ENCODE measurements around the gene CACNA1C. TPM values are rescaled to one million over a fixed set of nuclear protein-coding genes. Genes with fewer than 3 reads are reported as not detected.

Gene CACNA1C
- total RNA-seq, 1 donor from 2014 or later, result 15.6 TPM

DNA sequence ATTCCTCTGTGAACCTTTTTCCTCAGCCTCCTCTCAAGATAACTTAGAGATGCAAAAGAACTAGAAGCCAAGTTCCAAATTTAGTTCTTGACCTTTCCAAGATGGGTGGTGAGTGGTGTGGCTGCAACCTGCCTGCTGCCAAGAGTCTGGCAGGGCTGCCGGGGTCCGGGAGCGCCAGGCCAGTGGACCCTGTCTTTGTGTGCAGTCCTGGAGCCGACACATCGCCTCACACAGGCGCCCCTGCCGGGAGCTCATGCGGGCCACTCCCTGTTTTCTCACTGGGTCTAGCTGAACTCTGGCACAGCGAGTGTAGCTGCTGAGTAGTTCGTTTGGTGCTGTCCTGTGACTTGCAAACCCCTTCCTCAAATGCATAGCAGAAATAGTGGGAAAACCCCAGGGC, 84.9 kb downstream of the CACNA1C start:
- intact Hi-C loops (cut with DNase I), result no loop called here
- no peak for ATAC-seq
- H3K27ac ChIP-seq, result no peak overlapping the region

DNA sequence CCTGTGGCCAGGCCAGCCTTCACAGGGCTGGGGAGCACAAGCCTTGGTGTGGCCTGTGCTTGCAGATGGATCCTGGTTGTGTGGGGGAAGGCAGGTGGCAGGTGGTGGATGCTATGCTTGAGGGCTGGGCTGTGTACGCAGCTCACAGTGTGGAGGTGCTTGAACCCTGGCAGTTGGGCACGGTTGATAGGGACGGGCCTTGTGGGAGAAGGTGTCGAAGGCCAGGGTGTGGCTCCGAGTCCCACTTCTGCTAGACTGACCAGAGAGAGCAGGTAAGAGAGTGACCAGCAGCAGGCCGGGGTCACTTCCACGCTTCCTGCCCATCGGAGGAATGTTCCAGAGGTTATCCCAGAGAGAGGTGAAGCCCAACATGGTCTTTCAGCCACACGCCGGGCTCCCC, 85.5 kb downstream of the CACNA1C start:
- Histone ChIP-seq H3K4me3 (no peak overlapping the region), H3K9me3 (no peaks in the 10 kb centered on the region), H3K27me3 (no peaks in the 10 kb centered on the region), H3K36me3 (no peaks in the 10 kb centered on the region), H3K27ac (no peak overlapping the region), H3K4me1 (no peaks in the 10 kb centered on the region)
- no peak for DNase-seq
- TF ChIP-seq, protein P1, sequence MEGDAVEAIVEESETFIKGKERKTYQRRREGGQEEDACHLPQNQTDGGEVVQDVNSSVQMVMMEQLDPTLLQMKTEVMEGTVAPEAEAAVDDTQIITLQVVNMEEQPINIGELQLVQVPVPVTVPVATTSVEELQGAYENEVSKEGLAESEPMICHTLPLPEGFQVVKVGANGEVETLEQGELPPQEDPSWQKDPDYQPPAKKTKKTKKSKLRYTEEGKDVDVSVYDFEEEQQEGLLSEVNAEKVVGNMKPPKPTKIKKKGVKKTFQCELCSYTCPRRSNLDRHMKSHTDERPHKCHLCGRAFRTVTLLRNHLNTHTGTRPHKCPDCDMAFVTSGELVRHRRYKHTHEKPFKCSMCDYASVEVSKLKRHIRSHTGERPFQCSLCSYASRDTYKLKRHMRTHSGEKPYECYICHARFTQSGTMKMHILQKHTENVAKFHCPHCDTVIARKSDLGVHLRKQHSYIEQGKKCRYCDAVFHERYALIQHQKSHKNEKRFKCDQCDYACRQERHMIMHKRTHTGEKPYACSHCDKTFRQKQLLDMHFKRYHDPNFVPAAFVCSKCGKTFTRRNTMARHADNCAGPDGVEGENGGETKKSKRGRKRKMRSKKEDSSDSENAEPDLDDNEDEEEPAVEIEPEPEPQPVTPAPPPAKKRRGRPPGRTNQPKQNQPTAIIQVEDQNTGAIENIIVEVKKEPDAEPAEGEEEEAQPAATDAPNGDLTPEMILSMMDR (IDR thresholded peaks at IDR 0.05), result no peak
- ATAC-seq, result peak; percentile 28
- intact Hi-C loops (cut with DNase I), result no loop called here

More for the DNA sequence above, 84.9 kb downstream of the CACNA1C start:
- H3K4me1 ChIP-seq, result no peaks in the 10 kb centered on the region
- H3K4me3 ChIP-seq, result no peak overlapping the region
- H3K27me3 ChIP-seq, result no peaks in the 10 kb centered on the region
- TF ChIP-seq, protein P1 (IDR thresholded peaks at IDR 0.05), result no peak
- no peaks in the 10 kb centered on the region for H3K9me3 ChIP-seq
- H3K36me3 ChIP-seq, result no peaks in the 10 kb centered on the region
- DNase-seq, result no peak

DNA sequence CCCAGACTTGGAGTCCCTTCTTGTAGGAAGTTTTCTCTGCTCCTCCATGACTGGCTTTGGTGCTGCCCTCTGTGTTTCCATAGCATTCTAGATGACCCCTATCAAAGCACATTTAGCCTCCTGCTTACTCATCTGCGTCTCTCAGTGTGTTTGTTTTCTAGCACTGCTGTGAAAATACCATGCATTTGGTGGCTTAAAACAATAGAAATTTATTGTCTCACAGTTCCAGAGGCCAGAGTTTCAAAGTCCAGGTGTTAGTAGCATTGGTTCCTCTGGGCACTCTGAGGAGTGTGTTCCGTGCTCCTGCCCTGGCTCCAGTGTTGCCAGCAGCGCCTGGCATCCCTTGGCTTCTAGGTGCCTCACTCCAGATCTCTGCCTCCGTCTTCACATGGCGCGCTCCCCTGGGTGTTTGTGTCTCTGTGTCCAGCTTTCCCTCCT, 86.1 kb downstream of the CACNA1C start:
- no peaks in the 10 kb centered on the region for H3K9me3 ChIP-seq
- H3K36me3 ChIP-seq, result no peaks in the 10 kb centered on the region
- no peaks in the 10 kb centered on the region for H3K4me1 ChIP-seq
- TF ChIP-seq, protein P1 (IDR thresholded peaks at IDR 0.05), result no peak
- no peak for ATAC-seq
- H3K4me3 ChIP-seq, result no peak overlapping the region
- H3K27ac ChIP-seq, result no peak overlapping the region
- no peak for DNase-seq
- intact Hi-C loops (cut with DNase I), result no loop called here
- H3K27me3 ChIP-seq, result no peaks in the 10 kb centered on the region

DNA sequence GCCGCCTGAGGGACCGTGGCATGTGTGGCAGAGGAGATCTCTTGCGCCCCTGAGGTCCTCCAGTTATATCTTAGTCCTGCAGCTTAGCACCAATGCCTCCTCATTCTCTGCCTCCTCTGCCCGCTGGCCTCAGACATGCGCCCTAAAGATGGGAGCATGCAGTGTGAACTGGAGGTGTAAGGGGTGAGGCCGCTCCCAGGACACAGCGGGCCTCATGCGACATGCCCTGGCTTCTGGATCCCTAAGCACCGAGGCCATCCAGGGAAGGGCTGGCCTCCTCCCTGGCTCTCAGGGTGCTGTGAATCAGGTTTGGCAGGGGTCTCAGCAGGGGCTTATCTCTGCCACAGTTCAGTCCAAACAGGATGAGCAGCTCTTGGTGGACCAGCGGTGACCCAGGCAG, 86.9 kb downstream of the CACNA1C start:
- Histone ChIP-seq H3K27me3 (no peaks in the 10 kb centered on the region), H3K4me1 (no peaks in the 10 kb centered on the region), H3K27ac (no peak overlapping the region), H3K4me3 (no peak overlapping the region), H3K9me3 (no peaks in the 10 kb centered on the region), H3K36me3 (no peaks in the 10 kb centered on the region)
- ATAC-seq (peak; percentile 11), DNase-seq (no peak)
- intact Hi-C loops (cut with DNase I), result no loop called here
- TF ChIP-seq, protein P1 (IDR thresholded peaks at IDR 0.05), result no peak

DNA sequence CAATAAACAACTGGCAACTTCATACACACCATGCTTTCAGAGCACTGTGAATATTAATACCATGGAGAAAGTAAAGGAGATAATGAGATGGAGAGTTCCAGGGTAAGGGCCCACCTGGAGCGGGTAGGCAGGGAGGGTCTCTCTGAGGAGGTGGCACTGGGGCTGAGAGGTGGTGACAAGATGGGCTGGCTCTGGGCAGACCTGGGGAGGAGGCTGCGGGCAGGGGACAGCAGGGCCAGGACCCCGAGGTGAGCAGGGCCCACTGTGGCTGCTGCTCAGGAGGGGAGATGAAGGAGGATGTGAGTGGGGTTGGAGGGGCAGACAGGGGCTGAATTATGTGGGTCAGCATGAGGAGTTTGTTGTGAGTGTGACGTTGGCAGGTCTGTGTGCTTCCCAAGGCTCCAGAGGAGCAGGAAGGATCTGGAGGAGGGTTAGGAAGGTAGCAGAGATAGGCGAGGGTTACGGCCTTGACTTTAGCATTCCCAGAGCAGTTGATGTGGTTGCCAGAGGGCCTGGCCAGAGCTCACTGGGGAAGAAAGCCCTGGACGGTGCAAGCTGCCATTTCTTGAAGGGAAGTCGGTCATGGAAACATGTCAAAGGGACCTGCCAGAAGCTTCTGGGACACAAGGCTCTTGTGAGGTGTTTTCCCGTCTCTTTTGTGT, 88.2 kb downstream of the CACNA1C start:
- no peak overlapping the region for H3K27ac ChIP-seq
- DNase-seq (no peak), ATAC-seq (no peak)
- H3K4me1 ChIP-seq, result no peaks in the 10 kb centered on the region
- no peaks in the 10 kb centered on the region for H3K36me3 ChIP-seq
- intact Hi-C loops (cut with DNase I), result no loop called here
- no peaks in the 10 kb centered on the region for H3K27me3 ChIP-seq
- TF ChIP-seq, protein P1 (IDR thresholded peaks at IDR 0.05), result no peak
- no peak overlapping the region for H3K4me3 ChIP-seq
- no peaks in the 10 kb centered on the region for H3K9me3 ChIP-seq

DNA sequence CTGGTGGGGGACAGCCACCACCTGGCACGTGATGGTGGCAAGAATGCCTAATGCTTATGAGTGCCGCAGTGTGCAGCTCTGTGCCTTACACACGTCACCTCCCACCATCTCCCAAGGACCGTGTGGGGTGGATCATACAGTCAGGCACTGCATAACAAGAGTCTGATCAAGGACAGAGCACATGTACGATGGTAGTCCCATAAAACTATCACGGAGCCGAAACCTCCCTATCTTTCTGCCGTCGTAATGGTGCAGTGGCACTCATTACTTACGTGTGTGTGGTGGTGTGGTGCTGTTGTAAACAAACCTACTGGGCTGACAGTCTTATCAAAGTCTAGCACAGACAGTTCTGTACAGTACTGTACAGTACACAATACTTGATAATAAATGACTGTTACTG, 89.3 kb downstream of the CACNA1C start:
- ATAC-seq, result no peak
- intact Hi-C loops (cut with DNase I), result no loop called here
- H3K4me1 ChIP-seq, result no peaks in the 10 kb centered on the region
- H3K4me3 ChIP-seq, result no peak overlapping the region
- H3K36me3 ChIP-seq, result no peaks in the 10 kb centered on the region
- no peak for DNase-seq
- TF ChIP-seq, protein P1 (IDR thresholded peaks at IDR 0.05), result no peak
- no peaks in the 10 kb centered on the region for H3K27me3 ChIP-seq
- no peak overlapping the region for H3K27ac ChIP-seq
- no peaks in the 10 kb centered on the region for H3K9me3 ChIP-seq

Measured in upper lobe of right lung (tissue), 1 donor.